Measurements from ENCODE around the gene GRIA3.

GRCh38 chrX:123157586-123157985, 26.5 kb upstream of the GRIA3 start:
- no peak for TF ChIP-seq POLR2A (IDR thresholded peaks at IDR 0.05; ENCODE audit: low read depth)
- no peak for TF ChIP-seq CTCF (IDR thresholded peaks at IDR 0.05)
- TF ChIP-seq EP300 (IDR thresholded peaks at IDR 0.05) = no peak

All from esophagus muscularis mucosa (tissue), 4 donors.